ENCODE data around the gene THSD4.

The THSD4 gene

GRCh38 chr15:71386005-71386404, 270.7 kb downstream of the THSD4 start:
- DNase-seq (ENCODE audit: extremely low read depth, low read depth): no peak
- H3K4me3 ChIP-seq (replicated peaks; ENCODE audit: low read depth, low read length): no peak overlapping the region
- TF ChIP-seq, protein P1, sequence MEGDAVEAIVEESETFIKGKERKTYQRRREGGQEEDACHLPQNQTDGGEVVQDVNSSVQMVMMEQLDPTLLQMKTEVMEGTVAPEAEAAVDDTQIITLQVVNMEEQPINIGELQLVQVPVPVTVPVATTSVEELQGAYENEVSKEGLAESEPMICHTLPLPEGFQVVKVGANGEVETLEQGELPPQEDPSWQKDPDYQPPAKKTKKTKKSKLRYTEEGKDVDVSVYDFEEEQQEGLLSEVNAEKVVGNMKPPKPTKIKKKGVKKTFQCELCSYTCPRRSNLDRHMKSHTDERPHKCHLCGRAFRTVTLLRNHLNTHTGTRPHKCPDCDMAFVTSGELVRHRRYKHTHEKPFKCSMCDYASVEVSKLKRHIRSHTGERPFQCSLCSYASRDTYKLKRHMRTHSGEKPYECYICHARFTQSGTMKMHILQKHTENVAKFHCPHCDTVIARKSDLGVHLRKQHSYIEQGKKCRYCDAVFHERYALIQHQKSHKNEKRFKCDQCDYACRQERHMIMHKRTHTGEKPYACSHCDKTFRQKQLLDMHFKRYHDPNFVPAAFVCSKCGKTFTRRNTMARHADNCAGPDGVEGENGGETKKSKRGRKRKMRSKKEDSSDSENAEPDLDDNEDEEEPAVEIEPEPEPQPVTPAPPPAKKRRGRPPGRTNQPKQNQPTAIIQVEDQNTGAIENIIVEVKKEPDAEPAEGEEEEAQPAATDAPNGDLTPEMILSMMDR (IDR thresholded peaks at IDR 0.05; ENCODE audit: low read depth, low read length, missing control alignments): no peak

DNA sequence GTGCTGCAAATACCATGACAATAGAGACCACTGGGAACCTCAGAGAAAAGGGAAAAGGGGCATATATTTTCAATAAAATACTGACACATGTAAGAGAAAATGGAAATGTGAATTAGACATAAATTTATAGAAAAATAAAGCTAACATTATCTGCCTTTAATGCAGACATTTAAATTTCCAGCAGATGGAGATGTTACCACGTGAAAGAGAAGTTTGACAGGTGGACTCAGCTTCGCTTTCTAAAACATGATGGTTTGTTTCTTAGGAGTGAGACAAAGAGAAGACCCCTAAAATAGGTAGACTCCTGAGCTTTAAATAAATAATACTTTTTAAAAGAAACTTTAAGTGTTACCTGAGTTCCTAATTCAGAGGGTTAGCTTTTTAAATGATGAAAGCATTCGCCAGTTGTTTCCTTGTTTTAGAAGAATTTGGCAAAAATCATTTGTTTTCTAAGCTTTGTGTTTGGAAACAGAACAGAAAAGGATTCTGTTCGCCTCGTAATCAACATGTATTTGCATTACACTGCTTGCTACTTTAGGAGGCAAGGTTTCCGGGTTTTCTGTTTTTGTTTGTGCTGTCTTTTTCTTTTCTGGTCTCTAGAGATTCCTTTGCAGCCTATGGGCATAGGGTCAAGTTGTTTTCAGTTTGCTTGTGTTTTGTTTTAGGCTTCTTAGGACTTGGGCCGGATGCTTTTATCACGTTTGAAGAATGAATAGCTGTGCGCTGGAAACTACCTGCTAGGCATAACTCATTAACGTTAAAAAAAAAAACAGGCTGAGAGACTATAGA, 271.4 kb downstream of the THSD4 start:
- no peak overlapping the region for H3K4me3 ChIP-seq (replicated peaks; ENCODE audit: low read depth, low read length)
- TF ChIP-seq, protein P1 (IDR thresholded peaks at IDR 0.05; ENCODE audit: low read depth, low read length, missing control alignments): no peak
- no peak for DNase-seq (ENCODE audit: extremely low read depth, low read depth)

DNA sequence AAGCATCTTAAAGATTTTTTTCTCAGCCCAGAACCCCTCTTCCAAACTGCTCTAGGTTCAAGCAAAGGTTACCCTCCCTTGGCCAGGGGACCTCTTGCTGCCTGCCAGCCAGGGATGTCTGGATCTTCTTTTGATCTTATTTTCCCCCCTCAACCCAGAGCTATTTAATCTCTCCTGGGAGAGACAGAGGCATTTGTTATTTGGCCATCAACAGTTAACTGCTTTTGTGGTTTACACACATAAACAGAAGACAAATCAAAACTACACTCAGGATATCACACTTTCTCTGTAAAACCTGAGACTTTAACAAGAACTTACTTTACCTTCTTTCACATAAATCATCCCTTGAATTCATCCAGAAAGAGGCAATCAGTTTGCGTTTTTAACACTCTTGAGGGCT, 272.5 kb downstream of the THSD4 start:
- TF ChIP-seq, protein P1 (IDR thresholded peaks at IDR 0.05; ENCODE audit: low read depth, low read length, missing control alignments): no peak
- no peak for DNase-seq (ENCODE audit: extremely low read depth, low read depth)
- H3K4me3 ChIP-seq (replicated peaks; ENCODE audit: low read depth, low read length): no peak overlapping the region

- no peak overlapping the region for H3K4me3 ChIP-seq (replicated peaks; ENCODE audit: low read depth, low read length)
- no peak for DNase-seq (ENCODE audit: extremely low read depth, low read depth)
- TF ChIP-seq, protein P1 (IDR thresholded peaks at IDR 0.05; ENCODE audit: low read depth, low read length, missing control alignments): no peak
Measured at GRCh38 chr15:71390096-71390495, 274.8 kb downstream of the THSD4 start.

DNA sequence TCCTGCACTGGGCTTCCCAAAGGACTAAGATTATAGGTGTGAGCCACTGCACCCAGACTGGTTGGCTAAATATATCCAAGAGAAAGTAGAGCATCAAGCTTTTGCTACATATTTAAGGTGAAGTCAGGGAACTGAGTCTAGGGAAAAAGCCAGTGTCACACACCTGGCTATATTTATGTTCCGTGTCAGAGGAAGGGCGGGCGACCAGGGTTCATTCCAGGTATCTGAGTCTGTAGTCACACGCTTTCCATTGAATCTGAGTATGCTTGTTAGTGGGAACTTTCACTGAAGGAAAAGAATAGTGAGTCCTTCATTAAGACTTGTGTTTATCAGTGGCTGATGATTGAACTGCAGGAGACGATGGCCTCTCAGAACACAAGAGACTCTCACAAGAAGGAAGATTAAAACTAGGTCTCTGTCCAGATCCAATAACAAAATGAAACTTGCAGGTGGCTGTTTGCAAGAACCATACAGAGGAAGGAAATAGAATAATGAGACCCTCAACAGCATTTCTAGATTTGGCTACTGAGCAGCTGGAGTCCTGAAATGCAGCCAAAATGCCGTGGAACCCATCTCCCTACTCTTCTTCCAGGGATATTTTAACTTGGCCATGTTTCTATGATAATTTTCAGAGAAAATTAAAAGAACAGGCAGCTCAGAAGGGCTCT, 276.3 kb downstream of the THSD4 start:
- H3K4me3 ChIP-seq (replicated peaks; ENCODE audit: low read depth, low read length): no peak overlapping the region
- DNase-seq (ENCODE audit: extremely low read depth, low read depth): no peak
- TF ChIP-seq, protein P1 (IDR thresholded peaks at IDR 0.05; ENCODE audit: low read depth, low read length, missing control alignments): no peak

DNA sequence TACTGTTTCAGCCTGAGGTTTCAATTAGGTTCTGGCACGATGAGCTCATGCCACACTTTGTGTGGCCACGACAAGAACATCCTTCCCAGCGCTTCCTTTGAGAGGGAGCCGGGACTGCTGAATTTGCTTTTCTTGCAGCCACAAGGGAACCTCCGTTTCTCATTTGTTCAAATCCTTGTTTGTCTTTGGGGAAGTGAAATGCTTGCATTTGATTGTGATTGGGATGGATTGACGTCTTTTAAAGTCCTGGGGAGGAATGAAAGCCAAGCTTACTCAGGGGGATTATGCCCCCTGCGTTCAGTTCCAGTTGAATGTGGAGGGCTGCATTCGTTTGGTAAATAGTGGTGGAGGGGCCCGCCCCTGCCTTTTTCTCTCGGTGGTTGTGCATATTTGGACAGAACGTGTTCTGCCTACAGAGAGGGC, 277.6 kb downstream of the THSD4 start:
- DNase-seq (ENCODE audit: extremely low read depth, low read depth): no peak
- TF ChIP-seq, protein P1 (IDR thresholded peaks at IDR 0.05; ENCODE audit: low read depth, low read length, missing control alignments): no peak
- H3K4me3 ChIP-seq (replicated peaks; ENCODE audit: low read depth, low read length): no peak overlapping the region
